ENCODE measurements around the gene PALLD. TPM values are rescaled to one million over a fixed set of nuclear protein-coding genes. Genes with fewer than 3 reads are reported as not detected.
"Not testable (repeated sequence)": the region's sequence is repeated elsewhere in the genome, so short reads cannot be mapped to it uniquely, and the experiment has no call there.

Gene PALLD
- total and polyA plus RNA-seq, 2 donors (not counting 3 experiments of a cell fraction or from before 2014, with no cell fraction given) = 13.4 to 48.2 TPM

DNA sequence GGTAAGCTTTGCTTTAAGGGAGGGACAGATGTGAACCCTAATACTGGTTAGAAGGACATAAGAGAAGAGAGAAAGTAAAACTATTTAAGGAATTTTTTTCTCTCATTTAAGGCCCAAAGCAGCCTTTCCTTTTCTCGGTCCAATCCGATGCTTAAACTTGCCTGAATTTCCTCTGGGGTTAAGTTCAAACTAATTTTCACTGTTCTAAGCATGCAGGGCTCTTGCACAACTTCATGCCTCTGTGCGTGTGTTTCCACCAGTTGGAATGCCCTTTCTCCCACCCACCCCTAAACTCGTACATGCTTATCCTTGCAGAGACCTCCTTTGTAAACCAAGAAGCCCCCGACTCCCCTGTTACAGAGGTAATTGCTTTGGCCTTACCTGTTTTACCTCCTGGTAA is 308.5 kb downstream of the PALLD start:
- FAIRE-seq (no peak), DNase-seq (ENCODE audit: low read depth, low spot score) (no peak)
- Histone ChIP-seq H3K36me3 (ENCODE audit: control insufficient read depth in 2 of 2, extremely low read depth in 1 of 2, insufficient read depth in 2 of 2, low read length in 2 of 2) (no peaks in the 10 kb centered on the region), H3K9me3 (replicated peaks; ENCODE audit: control insufficient read depth, insufficient read depth, low read length) (no peaks in the 10 kb centered on the region), H3K4me3 (replicated peaks in 1 of 3; ENCODE audit: insufficient read depth in 1 of 3, low read depth in 1 of 3, low read length in 3 of 3) (no peak overlapping the region), H3K4me2 (ENCODE audit: insufficient read depth, low read length) (no peak overlapping the region), H4K20me1 (replicated peaks; ENCODE audit: control insufficient read depth, extremely low read depth, insufficient read depth, low read length) (no peaks in the 10 kb centered on the region), H3K9me1 (replicated peaks; ENCODE audit: control insufficient read depth, extremely low read depth, insufficient read depth, low read length) (no peaks in the 10 kb centered on the region), H3K4me1 (ENCODE audit: control insufficient read depth, extremely low read depth, insufficient read depth, low read length) (no peaks in the 10 kb centered on the region), H3K27me3 (ENCODE audit: control insufficient read depth in 2 of 2, insufficient read depth in 2 of 2, low read length in 2 of 2) (no peaks in the 10 kb centered on the region), H2AFZ (ENCODE audit: low read depth, low read length) (no peak overlapping the region), H3K79me2 (ENCODE audit: control insufficient read depth, insufficient read depth, low read length) (no peaks in the 10 kb centered on the region), H3K9ac (replicated peaks; ENCODE audit: extremely low read depth, insufficient read depth, low read length) (no peak overlapping the region), H3K27ac (ENCODE audit: insufficient read depth, low read depth, low read length) (no peak overlapping the region)
- no TSS peak for BruUV-seq (replicated peaks)
- TF ChIP-seq, protein P1, sequence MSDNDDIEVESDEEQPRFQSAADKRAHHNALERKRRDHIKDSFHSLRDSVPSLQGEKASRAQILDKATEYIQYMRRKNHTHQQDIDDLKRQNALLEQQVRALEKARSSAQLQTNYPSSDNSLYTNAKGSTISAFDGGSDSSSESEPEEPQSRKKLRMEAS (IDR thresholded peaks at IDR 0.05; ENCODE audit: insufficient read depth, insufficient read length) = no peak
- no peak for TF ChIP-seq POLR2A (IDR thresholded peaks at IDR 0.05; ENCODE audit: low read depth, low read length)
- TF ChIP-seq EZH2 (IDR thresholded peaks at IDR 0.05; ENCODE audit: borderline replicate concordance, low read depth, low read length, severe bottlenecking) = no peak
- no peak for TF ChIP-seq FOS (IDR thresholded peaks at IDR 0.05; ENCODE audit: borderline replicate concordance, insufficient read depth, low read length)
- TF ChIP-seq GATA2 (IDR thresholded peaks at IDR 0.05; ENCODE audit: insufficient read depth, insufficient read length, low read depth, low read length) = no peak
- TF ChIP-seq, protein P2, sequence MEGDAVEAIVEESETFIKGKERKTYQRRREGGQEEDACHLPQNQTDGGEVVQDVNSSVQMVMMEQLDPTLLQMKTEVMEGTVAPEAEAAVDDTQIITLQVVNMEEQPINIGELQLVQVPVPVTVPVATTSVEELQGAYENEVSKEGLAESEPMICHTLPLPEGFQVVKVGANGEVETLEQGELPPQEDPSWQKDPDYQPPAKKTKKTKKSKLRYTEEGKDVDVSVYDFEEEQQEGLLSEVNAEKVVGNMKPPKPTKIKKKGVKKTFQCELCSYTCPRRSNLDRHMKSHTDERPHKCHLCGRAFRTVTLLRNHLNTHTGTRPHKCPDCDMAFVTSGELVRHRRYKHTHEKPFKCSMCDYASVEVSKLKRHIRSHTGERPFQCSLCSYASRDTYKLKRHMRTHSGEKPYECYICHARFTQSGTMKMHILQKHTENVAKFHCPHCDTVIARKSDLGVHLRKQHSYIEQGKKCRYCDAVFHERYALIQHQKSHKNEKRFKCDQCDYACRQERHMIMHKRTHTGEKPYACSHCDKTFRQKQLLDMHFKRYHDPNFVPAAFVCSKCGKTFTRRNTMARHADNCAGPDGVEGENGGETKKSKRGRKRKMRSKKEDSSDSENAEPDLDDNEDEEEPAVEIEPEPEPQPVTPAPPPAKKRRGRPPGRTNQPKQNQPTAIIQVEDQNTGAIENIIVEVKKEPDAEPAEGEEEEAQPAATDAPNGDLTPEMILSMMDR (IDR thresholded peaks at IDR 0.05; ENCODE audit: extremely low read depth in 1 of 2, insufficient read depth in 1 of 2, low read depth in 1 of 2, low read length in 2 of 2) = no peak
- no peak for TF ChIP-seq POLR2AphosphoS5 (IDR thresholded peaks at IDR 0.05; ENCODE audit: insufficient read depth, low read depth, low read length)
- no peak for TF ChIP-seq MYC (IDR thresholded peaks at IDR 0.05; ENCODE audit: low read depth, low read length)
- TF ChIP-seq JUN (IDR thresholded peaks at IDR 0.05; ENCODE audit: borderline replicate concordance, insufficient read depth, insufficient read length, low read depth) = no peak
- dilution Hi-C loops (cut with MboI; ENCODE audit: extremely low pct_ligation_motif_present, low sequenced_read_pairs) (no loop called here), intact Hi-C loops (cut with micrococcal nuclease) (no loop called here)
- CTCF ChIA-PET = no interaction called here
- POLR2A ChIA-PET = no interaction called here

DNA sequence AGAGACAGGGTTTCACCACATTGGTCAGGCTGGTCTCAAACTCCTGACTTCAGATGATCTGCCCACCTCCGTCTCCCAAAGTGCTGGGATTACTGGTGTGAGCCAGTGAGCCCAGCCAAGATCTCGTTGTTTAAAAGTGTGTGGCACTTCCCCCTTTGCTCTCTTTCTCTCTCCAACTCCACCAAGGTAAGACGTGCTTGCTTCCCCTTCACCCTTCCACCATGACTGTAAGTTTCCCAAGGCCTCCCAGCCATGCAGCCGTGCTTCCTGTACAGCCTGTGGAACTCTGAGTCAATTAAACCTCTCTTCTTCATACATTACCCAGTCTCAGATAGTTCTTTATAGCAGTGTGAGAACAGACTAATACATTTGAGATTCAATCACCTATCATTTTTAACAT is 309.4 kb downstream of the PALLD start:
- H3K79me2 ChIP-seq (ENCODE audit: control insufficient read depth, insufficient read depth, low read length); H3K27me3 ChIP-seq (ENCODE audit: control insufficient read depth in 2 of 2, insufficient read depth in 2 of 2, low read length in 2 of 2); H3K27ac ChIP-seq (ENCODE audit: insufficient read depth, low read depth, low read length); H3K4me2 ChIP-seq (ENCODE audit: insufficient read depth, low read length); H3K4me3 ChIP-seq (replicated peaks in 1 of 3; ENCODE audit: insufficient read depth in 1 of 3, low read depth in 1 of 3, low read length in 3 of 3); H2AFZ ChIP-seq (ENCODE audit: low read depth, low read length); H4K20me1 ChIP-seq (replicated peaks; ENCODE audit: control insufficient read depth, extremely low read depth, insufficient read depth, low read length); H3K36me3 ChIP-seq (ENCODE audit: control insufficient read depth in 2 of 2, extremely low read depth in 1 of 2, insufficient read depth in 2 of 2, low read length in 2 of 2); BruUV-seq (replicated peaks); H3K4me1 ChIP-seq (ENCODE audit: control insufficient read depth, extremely low read depth, insufficient read depth, low read length); H3K9me3 ChIP-seq (replicated peaks; ENCODE audit: control insufficient read depth, insufficient read depth, low read length); H3K9ac ChIP-seq (replicated peaks; ENCODE audit: extremely low read depth, insufficient read depth, low read length); FAIRE-seq; DNase-seq (ENCODE audit: low read depth, low spot score); POLR2A ChIA-PET; intact Hi-C loops (cut with micrococcal nuclease); CTCF ChIA-PET; H3K9me1 ChIP-seq (replicated peaks; ENCODE audit: control insufficient read depth, extremely low read depth, insufficient read depth, low read length); dilution Hi-C loops (cut with MboI; ENCODE audit: extremely low pct_ligation_motif_present, low sequenced_read_pairs): not testable (repeated sequence)

Measured in endothelial cell of umbilical vein (primary cell).